Fibroblast of upper back skin (primary cell): ENCODE measurements around the gene RNF10.

Source experiments
- DNase-seq: peaks from one replicate; pipeline ENCODE4 v3.0.0-alpha.2; 2013

The RNF10 gene

GRCh38 chr12:120618954-120619615 lies 84.9 kb downstream of the RNF10 start:
- DNase-seq = no peak

DNA sequence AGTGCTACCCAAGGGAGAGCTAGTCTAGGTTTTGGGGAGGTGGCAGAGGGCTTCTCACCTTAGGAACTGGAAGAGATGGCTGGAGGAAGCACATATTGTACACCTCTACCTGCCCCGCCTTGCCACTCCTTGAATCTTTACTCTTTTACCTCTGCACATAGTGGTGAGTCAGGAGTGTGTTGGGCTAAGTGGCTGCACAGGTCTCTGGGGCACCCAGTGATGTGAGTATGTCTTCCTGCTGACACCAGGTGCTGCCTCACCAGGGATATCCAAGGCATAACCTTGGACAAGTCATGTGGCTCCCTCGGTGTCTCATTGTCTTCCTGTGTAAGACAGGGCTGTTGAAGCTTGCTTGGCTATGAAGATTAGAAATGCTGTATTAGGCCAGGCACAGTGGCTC lies 86.5 kb downstream of the RNF10 start:
- DNase-seq = no peak

DNA sequence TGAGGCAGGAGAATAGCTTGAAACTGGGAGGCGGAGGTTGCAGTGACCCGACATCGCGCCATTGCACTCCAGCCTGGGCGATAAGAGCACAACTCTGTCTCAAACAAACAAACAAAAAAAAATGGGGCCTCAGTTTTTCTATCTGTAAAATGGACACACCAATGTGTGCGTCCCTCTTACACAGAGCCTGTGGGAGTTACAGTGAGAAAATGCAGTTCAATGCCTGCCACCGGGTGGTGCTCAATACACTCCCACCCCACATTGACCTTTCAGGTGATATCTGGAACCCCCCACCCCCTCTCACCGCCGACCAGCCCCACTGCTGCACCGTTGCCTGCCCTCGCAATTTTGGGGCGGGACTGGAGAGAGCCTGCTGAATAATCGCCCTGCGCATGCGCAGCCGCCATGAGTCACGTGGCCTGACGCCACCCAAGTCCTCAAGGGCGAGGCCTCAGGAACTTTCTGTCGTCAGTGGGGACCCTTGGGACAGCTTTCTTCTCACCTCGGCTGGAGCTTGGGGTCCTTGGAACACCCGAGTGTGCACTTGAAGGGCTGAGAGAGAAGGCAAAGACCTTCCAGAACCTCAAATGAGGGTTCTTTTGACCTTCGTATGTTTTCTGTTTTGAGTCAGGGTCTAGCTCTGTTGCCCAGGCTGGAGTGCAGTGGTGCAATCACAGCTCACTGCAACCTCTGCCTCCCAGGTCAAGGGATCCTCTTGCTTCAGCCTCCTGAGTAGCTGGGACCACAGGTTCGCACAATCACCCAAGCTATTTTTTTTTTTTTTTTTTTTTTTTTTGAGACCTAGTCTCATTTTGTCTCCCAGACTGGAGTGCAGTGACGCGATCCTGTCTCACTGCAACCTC lies 91.6 kb downstream of the RNF10 start:
- no peak for DNase-seq
